Stomach smooth muscle (tissue), 2 donors: ENCODE measurements around the gene AMT.

ENCODE experiments used
- H3K27ac ChIP-seq: one replicate; pipeline ENCODE4 v1.7.0; 2013; ENCODE audit warnings: mild to moderate bottlenecking, low read length, inconsistent platforms
- H3K27me3 ChIP-seq, 2 donors: one replicate each; pipeline ENCODE4 v1.7.0; 2013; ENCODE audit warnings: low read length in 2 of 2; ENCODE audit not compliant: insufficient read depth in 2 of 2, control insufficient read depth in 1 of 2
- H3K36me3 ChIP-seq, 2 donors: one replicate each; pipeline ENCODE4 v1.7.0; 2013; ENCODE audit warnings: low read length in 2 of 2; ENCODE audit not compliant: control insufficient read depth in 2 of 2, insufficient read depth in 2 of 2
- H3K4me1 ChIP-seq: one replicate; pipeline ENCODE4 v1.7.0; 2013; ENCODE audit warnings: low read length; ENCODE audit not compliant: control insufficient read depth, insufficient read depth
- H3K4me3 ChIP-seq, 2 donors: one replicate each; pipeline ENCODE4 v1.7.0; 2013; ENCODE audit warnings: low read length in 2 of 2
- H3K9ac ChIP-seq, 2 donors: one replicate each; pipeline ENCODE4 v1.7.0; 2013; ENCODE audit warnings: low read length in 2 of 2, mild to moderate bottlenecking in 1 of 2
- H3K9me3 ChIP-seq, 2 donors: one replicate each; pipeline ENCODE4 v1.7.0; 2013; ENCODE audit warnings: low read length in 2 of 2; ENCODE audit not compliant: control insufficient read depth in 2 of 2
- donor health status: healthy.
- donor health status: Pancreatic carcinoma.

The AMT gene

DNA sequence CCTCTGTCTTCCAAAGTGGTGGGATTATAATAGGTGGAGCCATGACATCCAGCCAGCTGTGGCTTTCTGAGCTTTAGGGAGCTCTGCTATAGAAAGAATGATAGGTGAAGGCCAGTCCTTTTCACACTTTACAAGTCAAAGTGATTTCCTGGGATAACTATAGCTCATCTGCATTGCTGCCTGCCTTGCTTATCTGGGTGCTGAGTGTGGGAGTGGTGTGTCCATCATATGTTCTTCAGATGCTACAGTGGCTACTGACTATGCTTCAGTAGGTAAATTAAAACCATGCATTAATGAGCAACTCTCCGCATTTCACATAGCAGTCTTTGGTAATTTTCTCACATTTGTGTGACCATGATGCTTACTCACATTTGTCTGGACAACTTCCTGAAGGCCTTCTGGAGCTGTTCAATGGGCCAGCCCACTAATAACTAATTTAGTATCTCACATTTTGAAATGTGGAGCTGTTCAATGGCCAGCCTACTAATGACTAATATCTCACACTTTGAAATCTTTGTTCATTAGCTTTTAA lies 33.9 kb downstream of the AMT start:
- H3K4me1 ChIP-seq = peaks cover 2% of the 10 kb centered on the region
- H3K9ac ChIP-seq = no peak overlapping the region

DNA sequence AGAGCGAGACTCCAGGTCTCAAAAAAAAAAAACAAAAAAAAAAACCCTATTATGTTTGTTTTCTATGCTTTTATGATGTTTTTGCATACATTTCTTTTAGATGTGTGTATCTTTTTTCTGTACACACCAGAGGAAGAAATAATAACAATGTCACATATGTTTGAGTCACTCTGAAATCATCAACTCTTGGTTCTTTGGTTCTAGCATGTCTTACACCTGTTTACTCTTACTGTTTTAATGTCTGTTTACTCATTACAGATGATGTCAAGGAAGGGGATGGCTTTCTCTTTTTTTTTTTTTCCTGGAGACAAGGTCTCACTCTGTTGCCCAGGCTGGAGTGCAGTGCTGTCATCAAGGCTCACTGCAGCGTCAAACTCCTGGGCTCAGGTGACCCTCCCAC lies 34.6 kb downstream of the AMT start:
- Histone ChIP-seq H3K4me1 (peaks cover 2% of the 10 kb centered on the region), H3K36me3 (no peaks in the 10 kb centered on the region), H3K9me3 (no peaks in the 10 kb centered on the region), H3K27ac (no peak overlapping the region), H3K27me3 (no peaks in the 10 kb centered on the region), H3K9ac (no peak overlapping the region), H3K4me3 (no peak overlapping the region)

More for the DNA sequence above, 33.9 kb downstream of the AMT start:
- Histone ChIP-seq H3K36me3 (no peaks in the 10 kb centered on the region), H3K4me3 (no peak overlapping the region), H3K27me3 (no peaks in the 10 kb centered on the region), H3K9me3 (no peaks in the 10 kb centered on the region), H3K27ac (no peak overlapping the region)

DNA sequence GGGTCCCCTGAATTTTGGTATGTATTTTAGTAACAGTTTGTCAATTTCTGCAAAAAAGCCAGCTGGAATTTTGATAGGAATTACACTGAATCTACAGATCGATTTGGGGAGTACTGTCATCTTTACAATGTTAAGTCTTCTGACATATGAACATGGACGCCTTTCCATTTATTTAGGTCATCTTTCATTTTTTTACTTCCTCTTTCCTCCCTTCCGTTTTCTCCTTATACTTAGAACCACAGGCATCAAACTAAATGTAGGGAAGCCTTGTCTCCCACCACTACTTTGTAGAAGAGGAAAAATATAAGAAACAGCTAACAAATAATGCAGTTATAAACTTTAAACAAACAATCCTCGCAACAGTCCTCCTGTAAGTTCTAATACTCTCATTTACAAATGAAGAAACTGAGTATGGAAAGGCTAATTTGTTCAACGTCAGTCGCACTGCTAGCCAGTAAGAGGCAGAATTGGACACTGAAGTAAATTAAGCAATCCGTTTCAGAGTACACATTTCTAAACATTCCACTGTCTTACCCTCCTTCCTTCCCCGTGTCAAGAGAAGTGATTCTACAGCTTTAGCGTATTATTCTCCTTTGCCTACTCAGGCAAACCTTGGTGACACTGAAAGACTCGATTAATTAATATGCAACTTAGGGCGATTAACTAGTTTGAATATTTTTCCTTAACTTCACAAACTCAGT lies 36.1 kb downstream of the AMT start:
- Histone ChIP-seq H3K27me3 (no peaks in the 10 kb centered on the region), H3K9ac (no peak overlapping the region), H3K4me1 (no peaks in the 10 kb centered on the region), H3K36me3 (no peaks in the 10 kb centered on the region), H3K9me3 (no peaks in the 10 kb centered on the region), H3K4me3 (no peak overlapping the region), H3K27ac (no peak overlapping the region)

DNA sequence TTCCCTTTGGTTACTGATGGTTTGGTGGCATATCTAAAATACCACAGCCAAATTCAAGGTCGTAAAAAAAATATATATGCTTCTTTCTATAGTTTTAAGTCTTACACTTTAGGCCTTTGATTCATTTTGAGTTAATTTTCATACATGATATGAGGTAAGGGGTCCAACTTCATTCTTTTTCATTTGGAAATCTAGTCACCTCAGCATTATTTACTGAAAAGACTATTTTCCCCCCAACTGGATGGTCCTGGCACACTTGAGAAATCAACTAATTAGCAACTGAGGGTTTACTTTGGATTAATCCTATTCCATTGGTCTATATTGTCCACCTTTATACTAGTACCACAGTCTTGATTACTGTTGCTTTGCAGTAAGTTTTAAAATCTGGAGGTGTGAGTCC lies 36.7 kb downstream of the AMT start:
- no peaks in the 10 kb centered on the region for H3K9me3 ChIP-seq
- no peak overlapping the region for H3K9ac ChIP-seq
- H3K27me3 ChIP-seq = no peaks in the 10 kb centered on the region
- H3K4me1 ChIP-seq = no peaks in the 10 kb centered on the region
- H3K36me3 ChIP-seq = no peaks in the 10 kb centered on the region
- no peak overlapping the region for H3K27ac ChIP-seq
- no peak overlapping the region for H3K4me3 ChIP-seq

DNA sequence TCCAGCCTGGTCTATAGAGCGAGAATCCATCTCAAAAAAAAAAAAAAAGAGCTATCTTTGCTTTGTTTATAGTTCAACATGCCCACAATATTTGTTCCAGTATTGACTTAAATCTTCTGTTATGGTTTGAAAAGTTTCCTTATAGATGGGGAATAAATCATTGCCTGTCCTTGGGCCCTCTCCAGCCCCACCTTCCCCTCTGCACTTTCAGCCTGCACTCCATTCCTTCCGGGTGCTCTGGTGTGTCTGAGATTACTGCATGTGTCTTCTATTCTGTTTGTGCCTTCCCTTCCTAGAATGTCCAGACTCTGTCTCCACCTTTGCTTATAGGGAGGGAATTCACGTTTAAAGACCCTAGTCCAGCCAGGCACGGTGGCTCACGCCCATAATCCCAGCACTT lies 38.9 kb downstream of the AMT start:
- Histone ChIP-seq H3K36me3 (no peaks in the 10 kb centered on the region), H3K9ac (no peak overlapping the region), H3K4me1 (peaks cover 3% of the 10 kb centered on the region), H3K4me3 (no peak overlapping the region), H3K27me3 (no peaks in the 10 kb centered on the region), H3K9me3 (no peaks in the 10 kb centered on the region), H3K27ac (no peak overlapping the region)

DNA sequence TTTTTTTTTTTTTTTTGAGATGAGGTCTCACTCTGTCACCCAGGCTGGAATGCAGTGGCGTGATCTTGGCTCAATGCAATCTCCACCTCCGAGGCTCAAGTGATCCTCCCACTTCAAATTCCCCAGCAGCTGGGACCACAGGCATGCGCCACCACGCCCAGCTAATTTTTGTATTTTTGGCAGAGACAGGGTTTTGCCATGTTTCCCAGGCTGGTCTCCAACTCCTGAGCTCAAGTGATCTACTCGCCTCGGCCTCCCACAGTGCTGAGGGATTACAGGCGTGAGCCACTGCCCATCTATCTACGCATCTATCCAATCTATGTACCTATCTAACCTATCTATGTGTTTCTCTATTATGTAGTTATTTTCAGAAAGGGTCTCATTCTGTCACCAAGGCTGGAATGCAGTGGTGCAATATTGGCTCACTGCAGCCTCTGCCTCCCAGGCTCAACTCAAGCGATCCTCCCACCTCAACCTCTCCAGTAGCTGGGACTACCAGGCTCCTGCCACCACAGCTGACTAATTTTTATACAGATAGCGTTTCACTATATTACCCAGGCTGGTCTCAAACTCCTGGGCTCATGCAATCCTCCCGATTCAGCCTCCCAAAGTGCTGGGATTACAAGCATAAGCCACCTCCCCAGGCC lies 43.9 kb downstream of the AMT start:
- H3K36me3 ChIP-seq = peaks cover 15 to 16% of the 10 kb centered on the region in 2 donors
- no peak overlapping the region for H3K9ac ChIP-seq
- H3K27ac ChIP-seq = no peak overlapping the region
- no peaks in the 10 kb centered on the region for H3K27me3 ChIP-seq
- no peaks in the 10 kb centered on the region for H3K9me3 ChIP-seq
- H3K4me3 ChIP-seq = no peak overlapping the region
- peaks cover 3% of the 10 kb centered on the region for H3K4me1 ChIP-seq

DNA sequence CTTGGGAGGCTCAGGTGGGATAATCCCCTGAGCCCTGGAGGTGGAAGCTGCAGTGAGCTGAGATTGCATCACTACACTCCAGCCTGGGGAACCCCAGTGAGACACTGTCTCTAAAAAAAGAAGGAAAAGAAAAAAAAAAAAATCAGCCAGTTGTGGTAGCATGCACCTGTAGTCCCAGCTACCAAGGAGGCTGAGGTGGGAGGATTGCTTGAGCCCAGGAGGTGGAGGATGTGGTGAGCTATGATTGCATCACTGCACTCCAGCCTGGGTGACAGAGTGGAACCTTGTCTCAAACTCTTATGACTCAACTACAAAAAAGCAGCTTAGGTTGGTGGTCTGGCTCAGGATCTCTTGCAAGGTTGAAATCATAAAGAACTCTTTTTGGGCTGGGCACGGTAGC lies 44.8 kb downstream of the AMT start:
- H3K4me1 ChIP-seq = peaks cover 3% of the 10 kb centered on the region
- H3K27me3 ChIP-seq = no peaks in the 10 kb centered on the region
- no peak overlapping the region for H3K9ac ChIP-seq
- H3K9me3 ChIP-seq = no peaks in the 10 kb centered on the region
- no peak overlapping the region for H3K4me3 ChIP-seq
- H3K36me3 ChIP-seq = peaks cover 21 to 23% of the 10 kb centered on the region in 2 donors
- no peak overlapping the region for H3K27ac ChIP-seq

DNA sequence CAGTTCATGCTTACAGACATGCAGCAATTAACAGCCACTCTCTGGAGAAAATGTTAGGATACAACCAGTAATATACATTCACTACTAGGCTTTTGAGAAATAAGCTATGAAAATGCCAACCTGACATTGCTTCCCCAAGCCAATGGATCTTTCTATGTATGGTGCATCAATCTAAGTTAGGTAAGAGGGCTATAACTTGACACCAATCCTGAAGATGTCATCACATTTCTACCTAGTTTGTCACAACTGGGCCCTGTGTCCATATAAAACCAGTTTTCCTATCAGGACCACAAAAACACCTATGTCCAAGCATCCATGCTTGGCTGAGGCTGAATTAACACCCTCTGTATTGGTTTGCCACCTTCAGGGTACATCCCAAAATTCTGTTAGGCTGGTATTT lies 50.3 kb downstream of the AMT start:
- Histone ChIP-seq H3K27ac (no peak overlapping the region), H3K4me1 (peaks cover 4% of the 10 kb centered on the region), H3K4me3 (no peak overlapping the region), H3K9ac (no peak overlapping the region), H3K36me3 (peaks cover 34 to 37% of the 10 kb centered on the region in 2 donors), H3K27me3 (no peaks in the 10 kb centered on the region), H3K9me3 (no peaks in the 10 kb centered on the region)

DNA sequence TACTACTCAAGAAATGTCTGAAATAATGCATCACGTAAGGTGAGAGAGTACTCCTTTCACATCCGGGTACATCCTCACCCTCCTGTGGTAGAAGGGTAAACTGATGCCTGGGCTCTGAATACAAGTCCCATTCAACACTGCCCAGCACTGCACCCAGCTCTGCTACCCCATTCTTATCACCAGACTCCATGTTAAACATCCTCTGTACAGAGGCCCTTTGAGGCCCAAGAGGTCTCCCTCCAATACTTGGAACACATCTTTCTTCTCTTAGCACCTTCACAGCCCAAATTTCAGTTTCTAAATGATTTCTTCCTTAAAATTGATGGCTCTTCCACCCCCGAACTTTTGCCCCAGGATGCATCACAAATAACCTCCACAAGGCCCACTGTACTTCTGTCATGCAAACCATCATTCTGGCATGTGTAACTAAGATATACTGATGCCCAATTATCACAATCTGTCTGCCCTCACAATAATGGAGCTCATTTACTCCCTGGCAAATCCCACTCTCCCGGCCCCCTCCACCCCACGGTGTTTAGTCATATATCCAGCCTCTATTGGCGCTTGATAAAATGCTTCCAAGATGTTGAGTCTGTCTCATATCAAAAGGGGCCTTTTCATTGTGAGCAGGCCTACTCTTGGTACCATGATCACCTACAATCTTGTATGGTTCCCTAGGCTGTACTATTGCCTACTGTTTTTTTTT lies 51.5 kb downstream of the AMT start:
- Histone ChIP-seq H3K9ac (no peak overlapping the region), H3K27me3 (no peaks in the 10 kb centered on the region), H3K36me3 (peaks cover 40 to 46% of the 10 kb centered on the region in 2 donors)

More for the DNA sequence above, 51.5 kb downstream of the AMT start:
- Histone ChIP-seq H3K9me3 (no peaks in the 10 kb centered on the region), H3K4me1 (peaks cover 4% of the 10 kb centered on the region), H3K4me3 (no peak overlapping the region), H3K27ac (no peak overlapping the region)
